Measurements from ENCODE around the gene PIGM.

PIGM gene

DNA sequence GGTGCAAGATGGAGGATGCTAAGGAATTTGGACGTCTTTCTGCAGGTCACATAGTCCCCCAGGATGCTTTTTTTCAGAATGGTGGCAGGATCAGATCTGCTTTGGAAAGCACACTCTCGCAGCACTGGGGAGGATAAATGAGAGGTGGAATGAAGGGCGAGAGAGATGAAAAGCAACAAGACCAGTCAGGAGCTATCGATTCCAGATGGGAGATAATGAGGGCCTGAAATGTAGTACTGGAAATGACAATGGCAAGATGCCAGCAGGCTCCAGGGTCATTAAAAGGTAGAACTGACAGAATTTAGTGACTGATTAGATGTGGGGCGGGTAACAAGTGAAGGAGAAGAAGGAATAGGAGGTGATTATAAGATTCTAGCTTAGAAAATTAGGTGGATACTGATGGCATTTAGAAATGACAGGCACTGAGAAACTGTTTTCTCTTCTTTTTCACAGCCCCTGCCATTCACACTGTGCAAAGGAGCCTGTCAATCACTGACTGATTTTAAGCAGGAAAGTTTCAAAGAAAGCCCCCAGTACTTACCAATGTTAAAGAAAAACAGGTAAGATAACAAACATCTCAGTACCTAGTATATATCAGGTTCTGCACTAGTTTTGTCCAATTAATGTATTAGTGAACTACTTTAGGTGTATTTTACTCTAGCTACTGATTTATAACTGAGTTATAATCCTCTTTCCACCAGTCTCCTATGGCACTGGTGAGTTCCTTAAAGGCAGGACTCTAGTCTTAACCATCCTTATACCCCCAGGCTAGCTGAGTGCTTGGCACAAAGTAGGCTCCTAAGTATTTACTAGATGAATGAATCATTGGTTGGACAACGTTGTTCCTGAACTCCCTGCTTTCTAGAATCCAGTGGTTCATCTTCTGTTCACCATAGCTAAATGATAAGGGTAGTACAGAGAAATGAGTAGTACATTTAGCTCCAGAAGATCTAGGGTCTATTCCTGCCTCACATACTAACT, 9.2 kb downstream of the PIGM start:
- H3K79me1 ChIP-seq (ENCODE audit: low read length) = no peaks in the 10 kb centered on the region
- H3K4me3 ChIP-seq (ENCODE audit: low read length) = no peak overlapping the region
- H2AK5ac ChIP-seq (ENCODE audit: low read length) = no peak overlapping the region
- no peak overlapping the region for H3K27ac ChIP-seq (ENCODE audit: low read depth, low read length)
- H3K4me2 ChIP-seq (ENCODE audit: low read length) = no peak overlapping the region
- DNase-seq = no peak
- WGBS (ENCODE audit: extremely low coverage, insufficient coverage, low lambda C conversion rate) = no CpG with 5 or more reads among the region's 6 CpGs
- H4K8ac ChIP-seq (ENCODE audit: low read depth, low read length) = no peak overlapping the region
- H2BK15ac ChIP-seq (replicated peaks; ENCODE audit: low read depth) = no peak overlapping the region
- H3K56ac ChIP-seq (ENCODE audit: low read length) = no peak overlapping the region
- no peak overlapping the region for H4K5ac ChIP-seq (ENCODE audit: low read length)
- no peaks in the 10 kb centered on the region for H3K36me3 ChIP-seq (ENCODE audit: control insufficient read depth, insufficient read depth, low read length)
- no peak overlapping the region for H3K9ac ChIP-seq (ENCODE audit: low read length)
- H3K4me1 ChIP-seq (ENCODE audit: control insufficient read depth, low read depth, low read length) = no peaks in the 10 kb centered on the region
- no peak overlapping the region for H2BK5ac ChIP-seq (ENCODE audit: low read length)
- no peaks in the 10 kb centered on the region for H3K27me3 ChIP-seq (ENCODE audit: insufficient read depth, low read length, poor library complexity)
- no peak overlapping the region for H3K23ac ChIP-seq (ENCODE audit: low read length)
- H3K79me2 ChIP-seq (ENCODE audit: control insufficient read depth, insufficient read depth, low read length) = no peaks in the 10 kb centered on the region
- no peak overlapping the region for H3K18ac ChIP-seq (ENCODE audit: low read length)
- H2BK120ac ChIP-seq (ENCODE audit: low read depth, low read length) = no peak overlapping the region
- no peak overlapping the region for H3K4ac ChIP-seq (ENCODE audit: low read depth, low read length)

DNA sequence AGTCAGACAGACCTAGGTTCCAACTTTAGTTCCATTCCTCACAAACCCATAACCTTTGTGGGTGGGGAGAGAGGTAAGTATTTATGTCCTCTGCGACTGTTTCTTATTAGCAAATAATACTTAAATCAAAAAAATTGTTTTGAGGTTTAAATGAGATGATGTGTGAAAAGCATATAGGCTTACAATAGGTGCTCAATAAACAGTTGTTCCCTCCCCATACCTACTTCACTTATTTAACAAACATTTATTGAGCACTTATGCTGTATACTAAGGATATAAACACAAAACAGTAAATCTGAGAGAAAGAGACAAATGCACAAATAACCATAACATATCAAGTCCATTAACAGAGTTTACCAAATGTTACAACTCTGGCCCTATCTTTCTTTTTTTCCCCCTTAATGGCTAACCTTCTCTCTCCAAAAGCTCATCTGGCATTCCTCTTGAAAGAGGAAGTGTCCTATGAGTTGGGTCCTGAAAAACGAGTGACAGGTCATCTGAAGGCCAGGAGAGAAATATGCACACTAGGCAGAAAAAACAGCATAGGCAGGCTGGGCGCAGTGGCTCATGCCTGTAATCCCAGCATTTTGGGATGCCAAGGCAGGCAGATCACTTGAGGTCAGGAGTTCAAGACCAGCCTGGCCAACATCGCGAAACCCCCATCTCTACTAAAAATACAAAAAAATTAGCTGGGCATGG, 10.3 kb downstream of the PIGM start:
- no peak overlapping the region for H3K56ac ChIP-seq (ENCODE audit: low read length)
- H3K4me2 ChIP-seq (ENCODE audit: low read length) = no peak overlapping the region
- H3K18ac ChIP-seq (ENCODE audit: low read length) = no peak overlapping the region
- no peak overlapping the region for H2BK15ac ChIP-seq (replicated peaks; ENCODE audit: low read depth)
- H2BK120ac ChIP-seq (ENCODE audit: low read depth, low read length) = no peak overlapping the region
- no peak for DNase-seq
- no peaks in the 10 kb centered on the region for H3K79me1 ChIP-seq (ENCODE audit: low read length)
- H3K36me3 ChIP-seq (ENCODE audit: control insufficient read depth, insufficient read depth, low read length) = no peaks in the 10 kb centered on the region
- H3K4me1 ChIP-seq (ENCODE audit: control insufficient read depth, low read depth, low read length) = no peaks in the 10 kb centered on the region
- H4K5ac ChIP-seq (ENCODE audit: low read length) = no peak overlapping the region
- no peak overlapping the region for H3K9ac ChIP-seq (ENCODE audit: low read length)
- no peak overlapping the region for H3K4ac ChIP-seq (ENCODE audit: low read depth, low read length)
- H3K4me3 ChIP-seq (ENCODE audit: low read length) = no peak overlapping the region
- H3K27ac ChIP-seq (ENCODE audit: low read depth, low read length) = no peak overlapping the region
- no peaks in the 10 kb centered on the region for H3K27me3 ChIP-seq (ENCODE audit: insufficient read depth, low read length, poor library complexity)
- no peak overlapping the region for H2BK5ac ChIP-seq (ENCODE audit: low read length)
- WGBS (ENCODE audit: extremely low coverage, insufficient coverage, low lambda C conversion rate) = no CpG with 5 or more reads among the region's 5 CpGs
- H3K79me2 ChIP-seq (ENCODE audit: control insufficient read depth, insufficient read depth, low read length) = no peaks in the 10 kb centered on the region
- H3K23ac ChIP-seq (ENCODE audit: low read length) = no peak overlapping the region
- no peak overlapping the region for H4K8ac ChIP-seq (ENCODE audit: low read depth, low read length)
- no peak overlapping the region for H2AK5ac ChIP-seq (ENCODE audit: low read length)

DNA sequence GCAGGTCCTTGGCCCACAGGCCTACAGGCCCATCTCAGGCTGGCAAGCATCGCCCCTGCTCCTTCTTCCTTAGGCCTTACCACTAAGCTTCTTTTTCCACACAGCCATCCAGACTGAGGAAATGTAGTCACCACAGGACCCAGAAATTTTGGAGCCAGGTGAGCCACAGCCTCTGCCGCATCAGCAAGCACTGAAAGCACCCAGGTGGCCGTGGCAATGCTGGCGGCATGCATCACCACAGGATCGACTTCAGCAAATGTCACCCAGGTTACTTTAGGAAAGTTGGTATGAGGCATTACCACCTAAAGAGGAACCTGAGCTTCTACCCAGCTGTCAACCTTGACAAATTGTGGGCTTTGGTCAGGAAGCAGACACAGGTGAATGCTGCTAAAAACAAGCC, 11.6 kb downstream of the PIGM start:
- no peaks in the 10 kb centered on the region for H3K4me1 ChIP-seq (ENCODE audit: control insufficient read depth, low read depth, low read length)
- H4K5ac ChIP-seq (ENCODE audit: low read length) = no peak overlapping the region
- H3K27ac ChIP-seq (ENCODE audit: low read depth, low read length) = no peak overlapping the region
- H3K23ac ChIP-seq (ENCODE audit: low read length) = no peak overlapping the region
- H3K18ac ChIP-seq (ENCODE audit: low read length) = no peak overlapping the region
- H3K36me3 ChIP-seq (ENCODE audit: control insufficient read depth, insufficient read depth, low read length) = no peaks in the 10 kb centered on the region
- H3K4me2 ChIP-seq (ENCODE audit: low read length) = no peak overlapping the region
- H3K56ac ChIP-seq (ENCODE audit: low read length) = no peak overlapping the region
- H2BK15ac ChIP-seq (replicated peaks; ENCODE audit: low read depth) = no peak overlapping the region
- H3K27me3 ChIP-seq (ENCODE audit: insufficient read depth, low read length, poor library complexity) = no peaks in the 10 kb centered on the region
- DNase-seq = no peak
- H3K79me1 ChIP-seq (ENCODE audit: low read length) = no peaks in the 10 kb centered on the region
- no CpG with 5 or more reads among the region's 5 CpGs for WGBS (ENCODE audit: extremely low coverage, insufficient coverage, low lambda C conversion rate)
- H2BK5ac ChIP-seq (ENCODE audit: low read length) = no peak overlapping the region
- H3K9ac ChIP-seq (ENCODE audit: low read length) = no peak overlapping the region
- H2BK120ac ChIP-seq (ENCODE audit: low read depth, low read length) = no peak overlapping the region
- H3K79me2 ChIP-seq (ENCODE audit: control insufficient read depth, insufficient read depth, low read length) = no peaks in the 10 kb centered on the region
- H4K8ac ChIP-seq (ENCODE audit: low read depth, low read length) = no peak overlapping the region
- no peak overlapping the region for H2AK5ac ChIP-seq (ENCODE audit: low read length)
- H3K4me3 ChIP-seq (ENCODE audit: low read length) = no peak overlapping the region
- H3K4ac ChIP-seq (ENCODE audit: low read depth, low read length) = no peak overlapping the region

DNA sequence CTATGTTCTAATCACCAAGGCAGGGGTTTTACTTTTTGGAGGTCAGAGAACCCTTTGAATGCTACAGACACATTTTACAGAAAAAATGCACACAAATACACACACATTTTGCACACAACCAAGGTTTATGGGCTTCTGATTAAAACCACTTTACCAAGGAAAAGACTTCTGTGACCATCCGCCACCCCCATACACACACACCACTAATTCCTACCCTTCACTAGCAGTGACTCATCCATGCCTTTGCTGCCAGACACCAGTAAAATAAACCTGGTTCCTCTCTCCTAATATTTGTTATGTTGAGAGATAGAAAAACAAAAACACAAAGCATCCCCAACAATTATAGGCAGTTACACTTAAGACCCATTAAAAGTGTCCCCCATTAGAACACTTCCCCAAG, 12.9 kb downstream of the PIGM start:
- Histone ChIP-seq H2AK5ac (ENCODE audit: low read length) (no peak overlapping the region), H3K56ac (ENCODE audit: low read length) (no peak overlapping the region), H3K23ac (ENCODE audit: low read length) (no peak overlapping the region), H4K5ac (ENCODE audit: low read length) (no peak overlapping the region), H3K9ac (ENCODE audit: low read length) (no peak overlapping the region), H3K79me2 (ENCODE audit: control insufficient read depth, insufficient read depth, low read length) (no peaks in the 10 kb centered on the region), H3K27me3 (ENCODE audit: insufficient read depth, low read length, poor library complexity) (no peaks in the 10 kb centered on the region), H2BK5ac (ENCODE audit: low read length) (no peak overlapping the region), H3K4ac (ENCODE audit: low read depth, low read length) (no peak overlapping the region), H3K4me3 (ENCODE audit: low read length) (no peak overlapping the region), H3K36me3 (ENCODE audit: control insufficient read depth, insufficient read depth, low read length) (no peaks in the 10 kb centered on the region), H2BK120ac (ENCODE audit: low read depth, low read length) (no peak overlapping the region), H3K4me2 (ENCODE audit: low read length) (no peak overlapping the region), H3K18ac (ENCODE audit: low read length) (no peak overlapping the region), H3K27ac (ENCODE audit: low read depth, low read length) (no peak overlapping the region), H4K8ac (ENCODE audit: low read depth, low read length) (no peak overlapping the region), H2BK15ac (replicated peaks; ENCODE audit: low read depth) (no peak overlapping the region), H3K4me1 (ENCODE audit: control insufficient read depth, low read depth, low read length) (no peaks in the 10 kb centered on the region), H3K79me1 (ENCODE audit: low read length) (no peaks in the 10 kb centered on the region)
- no CpG with 5 or more reads among the region's 1 CpG for WGBS (ENCODE audit: extremely low coverage, insufficient coverage, low lambda C conversion rate)
- DNase-seq = no peak

DNA sequence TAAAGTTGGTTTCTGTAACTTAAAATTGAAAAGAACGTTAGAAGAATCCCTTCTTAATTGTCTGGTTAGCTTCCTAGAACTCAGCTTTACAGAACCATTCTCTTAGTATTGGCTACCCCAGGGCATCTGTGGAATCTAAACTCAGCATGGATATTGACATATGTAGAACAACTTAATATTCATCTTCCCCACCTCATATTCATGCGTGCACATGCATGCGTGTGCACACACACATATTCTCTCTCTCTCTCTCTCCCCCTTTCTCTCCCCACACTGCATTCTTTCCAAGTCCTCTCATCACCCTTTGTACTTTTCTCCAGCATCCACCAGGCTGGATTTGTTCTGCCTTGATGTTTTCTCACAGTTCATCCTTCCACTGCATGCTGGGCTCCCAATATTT, 13.4 kb downstream of the PIGM start:
- H3K27me3 ChIP-seq (ENCODE audit: insufficient read depth, low read length, poor library complexity) = no peaks in the 10 kb centered on the region
- H2AK5ac ChIP-seq (ENCODE audit: low read length) = no peak overlapping the region
- H2BK5ac ChIP-seq (ENCODE audit: low read length) = no peak overlapping the region
- no peak for DNase-seq
- no peaks in the 10 kb centered on the region for H3K79me2 ChIP-seq (ENCODE audit: control insufficient read depth, insufficient read depth, low read length)
- no CpG with 5 or more reads among the region's 3 CpGs for WGBS (ENCODE audit: extremely low coverage, insufficient coverage, low lambda C conversion rate)
- no peak overlapping the region for H4K8ac ChIP-seq (ENCODE audit: low read depth, low read length)
- H3K9ac ChIP-seq (ENCODE audit: low read length) = no peak overlapping the region
- no peak overlapping the region for H3K56ac ChIP-seq (ENCODE audit: low read length)
- H3K18ac ChIP-seq (ENCODE audit: low read length) = no peak overlapping the region
- H3K27ac ChIP-seq (ENCODE audit: low read depth, low read length) = no peak overlapping the region
- no peak overlapping the region for H2BK120ac ChIP-seq (ENCODE audit: low read depth, low read length)
- no peak overlapping the region for H4K5ac ChIP-seq (ENCODE audit: low read length)
- H3K4me1 ChIP-seq (ENCODE audit: control insufficient read depth, low read depth, low read length) = no peaks in the 10 kb centered on the region
- H3K79me1 ChIP-seq (ENCODE audit: low read length) = no peaks in the 10 kb centered on the region
- no peak overlapping the region for H3K23ac ChIP-seq (ENCODE audit: low read length)
- H3K4ac ChIP-seq (ENCODE audit: low read depth, low read length) = no peak overlapping the region
- no peak overlapping the region for H3K4me3 ChIP-seq (ENCODE audit: low read length)
- no peaks in the 10 kb centered on the region for H3K36me3 ChIP-seq (ENCODE audit: control insufficient read depth, insufficient read depth, low read length)
- H2BK15ac ChIP-seq (replicated peaks; ENCODE audit: low read depth) = no peak overlapping the region
- no peak overlapping the region for H3K4me2 ChIP-seq (ENCODE audit: low read length)

Data from mesendoderm (in vitro differentiated cells).